Stimulated activated CD8-positive, alpha-beta memory T cell treated with anti-CD3 and anti-CD28 coated beads, Interleukin-15, amount 100 ng/mL, for 24 hours (primary cell): Measurements from ENCODE around the gene ZC3H4.
"Not testable (repeated sequence)": the region's sequence is repeated elsewhere in the genome, so short reads cannot be mapped to it uniquely, and the experiment has no call there.

ENCODE experiments used
- DNase-seq: peaks from one replicate; pipeline ENCODE4 v3.0.0-alpha.2; 2020; ENCODE audit warnings: low read depth

Gene ZC3H4

DNA sequence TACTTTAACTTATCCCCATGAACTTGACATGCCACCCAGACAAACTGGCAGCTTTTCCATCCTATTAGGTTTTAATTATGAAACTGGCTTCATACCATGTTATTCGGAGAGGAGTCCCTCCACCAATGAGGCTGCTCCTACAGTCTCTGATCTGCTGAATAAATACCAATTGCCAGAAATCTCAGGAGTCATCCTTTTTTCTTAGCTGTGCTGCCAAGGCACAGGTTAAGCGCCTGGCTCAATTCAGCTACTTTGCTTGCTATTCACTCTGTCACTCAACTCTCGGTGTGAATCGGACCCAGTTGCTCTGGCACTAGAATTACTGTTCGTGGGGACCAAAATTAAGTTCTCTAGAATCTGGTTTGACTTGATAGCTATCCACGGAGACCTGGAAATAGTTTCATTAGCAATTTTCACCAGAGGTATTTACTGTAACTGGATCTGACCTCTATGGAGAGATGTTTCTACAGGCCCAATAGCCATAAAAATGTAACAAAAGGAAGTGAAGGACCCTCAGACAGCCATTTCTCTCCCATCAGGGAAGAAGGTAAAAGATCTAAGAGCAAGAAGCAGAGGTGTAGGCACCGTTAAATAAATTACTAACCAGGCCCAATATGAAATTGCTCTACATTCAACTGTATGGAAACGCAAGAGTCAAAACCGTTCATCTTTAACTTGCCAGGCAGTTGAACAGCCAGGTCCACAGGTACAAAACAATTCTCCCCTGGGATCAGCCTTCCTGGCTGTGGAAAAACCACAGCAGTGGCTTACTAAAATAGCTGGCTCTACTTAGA is 5.4 kb downstream of the ZC3H4 start:
- no peak for DNase-seq

- DNase-seq = no peak
These were observed 6.2 kb downstream of the ZC3H4 start for GRCh38 chr19:47107202-47107952.

- DNase-seq = no peak
These were observed 6.8 kb downstream of the ZC3H4 start for GRCh38 chr19:47106821-47107201.

DNA sequence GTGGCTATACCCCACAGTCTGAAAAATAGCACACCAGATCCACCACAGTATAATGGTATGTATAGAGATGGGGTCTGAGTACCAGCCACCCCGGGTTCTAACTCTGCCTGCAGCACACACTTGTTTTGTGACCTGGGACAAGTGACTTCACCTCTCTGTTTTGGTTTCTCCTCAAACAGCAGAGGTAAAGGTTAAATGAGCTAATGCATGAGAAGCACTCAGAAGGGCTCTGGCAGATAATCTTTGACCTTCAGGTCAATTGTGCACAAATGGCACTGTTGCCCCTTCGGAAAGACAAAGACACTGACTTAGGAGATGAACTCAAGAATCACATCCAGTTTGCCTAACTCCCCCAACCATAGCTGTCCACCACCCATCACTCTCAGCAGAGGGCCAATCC is 7.7 kb downstream of the ZC3H4 start:
- no peak for DNase-seq

- no peak for DNase-seq
These were observed 8.9 kb downstream of the ZC3H4 start for GRCh38 chr19:47104680-47105079.

DNA sequence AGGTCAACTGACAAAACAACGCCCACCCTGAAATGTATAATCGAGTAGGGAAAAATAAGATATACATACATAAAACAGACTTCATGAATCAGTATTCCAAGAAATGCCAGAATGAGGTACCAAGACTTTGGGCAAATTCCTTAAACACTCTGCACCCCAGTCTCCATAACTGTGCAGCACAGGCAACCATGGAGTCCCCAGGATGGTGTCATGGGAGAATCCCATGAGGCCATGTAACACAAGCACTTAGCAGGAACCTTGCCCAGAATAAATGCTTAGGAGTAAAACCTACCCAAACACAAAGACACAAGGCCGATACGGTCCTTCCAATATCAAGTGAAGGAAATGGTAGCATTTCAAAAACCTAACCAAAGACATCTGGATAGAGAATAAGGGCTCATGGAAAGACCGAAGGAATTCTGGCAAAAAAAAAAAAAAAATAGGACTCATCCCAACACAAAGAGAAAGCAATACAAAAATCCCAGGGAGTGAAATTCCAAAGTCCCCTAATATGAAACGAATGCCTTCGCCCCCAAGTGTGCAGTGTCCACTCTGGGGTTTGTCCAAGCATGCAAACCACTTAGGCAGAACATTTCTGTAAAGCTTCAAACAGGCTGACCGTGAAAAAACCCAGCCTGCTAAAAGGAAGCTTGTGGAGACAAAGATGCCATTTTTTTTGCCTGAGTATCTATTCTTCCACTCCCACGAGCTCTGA is 11.1 kb downstream of the ZC3H4 start:
- no peak for DNase-seq

- DNase-seq = not testable (repeated sequence)
These were observed 12.5 kb downstream of the ZC3H4 start for GRCh38 chr19:47101116-47101515.

GRCh38 chr19:47100290-47100689 is 13.3 kb downstream of the ZC3H4 start:
- no peak for DNase-seq

GRCh38 chr19:47099576-47100050 is 14.0 kb downstream of the ZC3H4 start:
- DNase-seq = no peak

GRCh38 chr19:47098608-47099007 is 15.0 kb downstream of the ZC3H4 start:
- no peak for DNase-seq

- no peak for DNase-seq
These were observed 16.0 kb downstream of the ZC3H4 start for GRCh38 chr19:47097396-47098201.

DNA sequence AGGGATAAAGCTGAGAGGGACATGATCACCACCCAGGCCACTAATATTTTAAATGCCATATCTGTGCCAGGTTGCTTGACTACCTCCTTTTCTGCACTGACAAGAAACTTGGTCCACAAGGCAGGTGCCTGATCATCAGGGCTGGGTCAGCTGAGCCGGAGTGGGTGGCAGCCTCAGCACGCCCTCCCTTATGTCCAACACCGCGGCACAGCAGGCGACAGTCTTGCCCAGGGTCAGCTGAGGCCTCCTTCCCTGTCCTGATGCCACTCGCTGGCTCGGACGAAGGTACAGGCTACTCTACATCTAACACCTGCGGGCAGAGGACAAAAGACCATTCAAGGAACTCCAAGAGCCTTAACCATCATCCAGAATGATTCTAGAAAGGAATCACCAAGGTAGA is 16.9 kb downstream of the ZC3H4 start:
- no peak for DNase-seq

DNA sequence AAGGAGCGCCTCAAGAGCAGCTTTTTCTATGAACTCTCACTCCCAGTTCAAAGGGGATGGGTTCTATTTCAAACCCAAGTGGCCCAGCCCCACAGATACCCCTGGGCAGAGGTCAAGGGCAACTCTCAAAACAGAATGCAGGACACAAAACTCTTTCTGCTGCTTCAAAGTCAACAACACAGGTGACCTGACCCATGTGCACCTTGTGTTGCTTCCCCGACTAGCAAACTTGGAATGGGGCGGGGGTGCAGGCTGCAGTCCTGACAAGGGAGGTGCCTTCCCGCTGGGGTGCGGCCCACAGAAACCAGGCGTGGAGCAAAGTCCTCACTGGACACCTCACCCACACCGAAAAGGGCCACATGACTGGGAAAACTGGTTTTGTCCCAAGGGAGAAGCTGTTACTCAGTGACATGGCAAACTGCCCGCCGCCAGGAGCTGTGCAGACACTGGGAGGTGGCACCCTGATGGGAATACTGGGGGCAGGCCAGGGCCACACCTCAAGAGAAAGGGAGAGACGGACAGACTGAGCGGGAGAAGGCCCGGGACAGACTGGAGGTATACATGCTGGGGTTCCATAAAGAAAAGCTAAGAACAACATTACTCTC is 17.4 kb downstream of the ZC3H4 start:
- DNase-seq = no peak

DNA sequence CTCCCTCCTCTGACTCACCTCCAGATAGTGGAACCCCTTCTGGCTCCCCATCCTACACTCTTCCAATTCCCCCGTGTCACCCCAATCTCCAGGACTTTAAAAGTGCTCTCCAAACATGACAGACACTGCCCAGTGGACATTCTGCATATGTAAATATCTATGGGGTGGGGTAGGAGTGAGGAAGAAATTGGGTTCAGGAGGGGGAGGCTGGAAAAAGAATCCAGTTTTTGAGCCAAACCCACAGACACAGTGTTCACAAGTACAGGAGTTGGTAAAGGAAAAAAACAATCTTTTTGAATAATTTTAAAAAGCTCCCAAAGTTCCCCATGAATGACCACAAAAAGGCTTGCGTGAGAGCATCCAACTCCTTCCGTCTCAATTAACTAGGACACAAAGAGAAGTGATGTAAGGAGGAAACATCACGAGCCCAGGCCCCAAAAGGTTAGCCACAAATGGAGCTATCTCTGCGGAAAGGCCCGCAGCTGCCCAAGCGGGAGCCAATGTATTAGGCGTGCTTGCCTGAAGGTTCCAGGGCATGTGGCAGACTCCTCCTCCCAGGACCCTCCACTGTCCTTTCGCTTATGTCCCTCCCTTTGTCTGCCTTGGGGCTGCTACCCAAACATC is 18.0 kb downstream of the ZC3H4 start:
- DNase-seq = no peak

DNA sequence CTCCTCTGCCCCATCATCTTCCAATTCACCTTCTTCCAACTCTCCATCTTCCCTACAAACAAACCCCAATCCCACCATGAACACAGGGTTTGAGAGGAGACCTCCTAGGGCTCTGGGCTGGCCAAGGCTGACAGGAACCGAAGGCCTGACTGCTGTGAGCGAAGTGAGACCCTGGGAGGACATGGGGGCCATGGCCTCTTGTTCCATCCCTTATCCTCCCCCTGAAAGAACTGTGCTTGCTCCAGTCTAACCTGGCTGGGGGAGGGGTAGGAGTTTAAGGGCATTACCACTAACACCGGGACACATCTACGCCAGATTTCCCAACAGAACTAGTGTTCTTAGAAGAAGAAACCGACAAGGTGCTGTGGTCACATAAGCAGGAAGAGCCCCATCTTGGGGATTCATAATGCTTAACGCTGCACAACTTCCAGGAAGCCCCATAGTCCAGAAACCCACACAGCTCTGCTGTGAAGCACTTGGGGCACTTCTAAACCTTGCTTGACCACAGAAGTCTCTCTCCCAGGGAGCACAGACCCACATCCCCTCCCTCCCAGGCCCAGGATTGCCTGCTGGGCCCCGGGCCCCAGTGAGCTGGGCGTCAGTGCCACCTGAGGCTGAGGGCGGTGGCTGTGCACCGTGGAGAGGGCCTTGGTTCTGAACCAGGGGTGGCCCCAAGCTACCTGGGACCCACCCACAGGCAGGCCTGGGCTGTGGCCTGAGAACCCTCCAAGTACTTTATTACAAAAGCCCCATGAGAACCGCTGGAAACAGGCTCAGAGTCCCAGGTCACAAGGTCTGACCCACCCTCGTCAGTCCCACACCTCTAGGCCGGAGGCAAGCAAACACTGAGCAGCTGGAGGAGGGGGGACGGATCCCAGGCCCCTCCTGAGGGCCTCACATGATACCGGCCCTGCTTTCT is 18.8 kb downstream of the ZC3H4 start:
- no peak for DNase-seq

DNA sequence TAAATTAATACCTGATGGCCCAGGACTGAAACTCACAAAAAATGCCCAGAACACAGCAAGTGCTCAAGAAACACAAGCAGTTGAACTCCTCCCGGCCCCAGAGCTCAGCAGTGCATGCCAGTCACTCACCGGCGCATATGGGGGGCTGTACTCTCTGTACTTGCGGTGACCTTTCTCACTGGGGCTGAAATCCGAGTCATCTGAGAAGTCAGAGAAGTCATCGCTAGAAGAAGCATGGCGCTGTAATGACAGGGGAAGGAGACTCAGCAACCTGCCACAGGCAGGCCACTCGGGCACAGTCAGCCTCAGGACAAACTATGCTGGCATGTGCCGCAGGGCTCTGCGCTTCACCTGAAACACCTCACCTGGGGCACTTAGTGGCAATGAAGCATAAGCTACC is 19.7 kb downstream of the ZC3H4 start:
- no peak for DNase-seq

DNA sequence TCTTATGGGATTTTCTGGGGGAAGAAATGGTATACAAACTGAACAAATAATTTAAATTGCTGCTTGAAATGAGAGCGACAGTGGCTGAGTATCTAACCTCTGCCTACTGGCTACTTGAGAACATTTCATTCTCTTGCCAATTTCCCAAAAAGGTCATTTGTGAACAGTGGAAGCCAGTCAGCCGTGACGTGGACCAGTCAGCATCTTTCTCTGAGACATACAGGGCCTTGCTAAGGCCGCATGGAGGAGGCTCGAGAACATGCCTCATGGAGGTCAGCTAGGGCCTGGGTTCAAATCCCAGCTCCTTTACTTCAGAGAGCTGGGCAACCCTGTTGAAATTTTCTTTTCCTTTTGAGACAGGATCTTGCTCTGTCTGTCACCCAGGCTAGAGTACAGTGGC is 20.3 kb downstream of the ZC3H4 start:
- no peak for DNase-seq

GRCh38 chr19:47089767-47090350 is 23.7 kb downstream of the ZC3H4 start:
- DNase-seq = no peak

DNA sequence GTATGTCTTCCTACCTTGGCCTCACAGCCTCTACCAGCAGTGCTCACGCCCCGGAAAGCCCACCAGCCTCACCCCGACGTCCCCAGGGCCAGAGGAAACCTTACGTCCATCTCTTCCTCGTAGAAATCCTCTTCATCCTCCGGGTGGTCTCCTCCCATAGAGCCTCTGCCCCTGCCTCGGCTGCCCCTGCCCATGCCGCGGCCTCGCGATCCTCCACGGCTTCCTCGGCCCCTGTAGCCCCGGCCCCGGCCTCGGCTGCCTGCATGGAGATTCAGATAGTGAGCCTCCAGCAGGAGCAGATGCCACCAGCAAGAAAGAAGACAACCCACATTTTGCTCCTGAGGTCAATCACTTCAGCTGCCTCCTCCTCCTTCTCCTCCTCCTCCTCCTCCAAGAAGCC is 27.3 kb downstream of the ZC3H4 start:
- DNase-seq = no peak
